GM12878 (cell line): Measurements from ENCODE around the gene LGMN. TPM values are rescaled to one million over a fixed set of nuclear protein-coding genes. Genes with fewer than 3 reads are reported as not detected.
A peak's percentile ranks its signal among the peaks of the same experiment; 100 is the strongest.

Experiments used
- ATAC-seq: fragments of 200-7000 bp; cut with Tn5 transposase; 3 replicates; pipeline ENCODE4 v1.9.1; 2020; ENCODE audit warnings: mild to moderate bottlenecking, moderate library complexity
- BruUV-seq: library from RNA; stranded (reverse); fragments of 400-500 nt; replicated peaks from 2 replicates; lab custom pipeline; 2021; lab: Mats Ljungman, UMichigan
- CTCF ChIA-PET: fragments of 300-600 bp; sonication (Branson Sonifier 250); formaldehyde crosslinking; extraction: SDS; loops from one replicate; lab custom pipeline; 2021; ENCODE audit warnings: inconsistent platforms; lab: Yijun Ruan, JAX
- POLR2A ChIA-PET: fragments of 350-600 bp; formaldehyde crosslinking; extraction: SDS; loops from one replicate; lab custom pipeline; 2021; ENCODE audit warnings: inconsistent platforms; lab: Charles Lee
- RAD21 ChIA-PET: fragments of 300-600 bp; sonication (Branson Sonifier 250); formaldehyde crosslinking; loops from one replicate; lab custom pipeline; 2023; ENCODE audit warnings: antibody characterized with exemption; ENCODE audit not compliant: unreplicated experiment; lab: Charles Lee
- SMC1A ChIA-PET: fragments of 300-600 bp; sonication (Branson Sonifier 250); formaldehyde crosslinking; loops from one replicate; lab custom pipeline; 2023; ENCODE audit not compliant: unreplicated experiment, uncharacterized antibody; lab: Charles Lee
- DNase-seq: peaks from one replicate; pipeline ENCODE4 v3.0.0-alpha.2; 2011; ENCODE audit warnings: low read depth, low spot score
- FAIRE-seq: peaks from 3 replicates; lab custom pipeline; 2011; peaks lifted over from hg19 to GRCh38; lab: Jason Lieb, UNC
- H2AFZ ChIP-seq: 2 replicates; pipeline ENCODE4 v1.6.0; 2011; ENCODE audit warnings: low read depth, low read length, control low read depth; ENCODE audit not compliant: control insufficient read depth
- H3K27ac ChIP-seq: 2 replicates; pipeline ENCODE4 v1.5.1; 2011; ENCODE audit warnings: control low read depth; ENCODE audit not compliant: control insufficient read depth, insufficient read depth
- H3K27me3 ChIP-seq, 2 experiments: replicated peaks in 1 of 2; 2 replicates each; pipeline versions ENCODE4 v1.6.0 to v1.6.1; 2011; ENCODE audit warnings: low read length in 1 of 2; ENCODE audit not compliant: control insufficient read depth in 2 of 2, insufficient read depth in 2 of 2
- H3K36me3 ChIP-seq, 2 experiments: 2 replicates each; pipeline ENCODE4 v1.5.1; 2011; ENCODE audit warnings: low read length in 1 of 2; ENCODE audit not compliant: control insufficient read depth in 2 of 2, insufficient read depth in 2 of 2
- H3K4me1 ChIP-seq: 2 replicates; pipeline ENCODE4 v1.6.1; 2011; ENCODE audit warnings: mild to moderate bottlenecking, low read length, moderate library complexity, mixed read lengths; ENCODE audit not compliant: control insufficient read depth, insufficient read depth
- H3K4me2 ChIP-seq: 2 replicates; pipeline ENCODE4 v1.6.0; 2011; ENCODE audit warnings: control low read depth; ENCODE audit not compliant: control insufficient read depth, insufficient read depth
- H3K4me3 ChIP-seq: fragments of 200-600 bp; sonication (generic); 2 replicates; pipeline ENCODE4 v1.5.1; 2016
- H3K79me2 ChIP-seq: 2 replicates; pipeline ENCODE4 v1.6.0; 2011; ENCODE audit warnings: low read length; ENCODE audit not compliant: control insufficient read depth, insufficient read depth
- H3K9ac ChIP-seq: 2 replicates; pipeline ENCODE4 v1.8.0; 2011; ENCODE audit warnings: low read length, control low read depth, mixed read lengths; ENCODE audit not compliant: control insufficient read depth, insufficient read depth
- H3K9me3 ChIP-seq: replicated peaks from 3 replicates; pipeline ENCODE4 v1.5.1; 2011; ENCODE audit warnings: mild to moderate bottlenecking, low read length; ENCODE audit not compliant: control insufficient read depth, insufficient read depth
- H4K20me1 ChIP-seq: 2 replicates; pipeline ENCODE4 v1.6.0; 2011; ENCODE audit not compliant: control insufficient read depth, insufficient read depth
- ASH2L ChIP-seq: fragments of 300-600, 200-600 bp; sonication (generic); IDR thresholded peaks from 2 replicates; pipeline ENCODE4 v1.6.1; 2017; ENCODE audit warnings: low read depth, mild to moderate bottlenecking, borderline replicate concordance
- CBX5 ChIP-seq: sonication (generic); IDR thresholded peaks from 2 replicates; pipeline ENCODE4 v1.6.1; 2016; ENCODE audit warnings: low read depth, moderate library complexity, mild to moderate bottlenecking, inconsistent platforms
- GABPA ChIP-seq: IDR thresholded peaks from 2 replicates; pipeline ENCODE4 v1.6.1; 2014; ENCODE audit warnings: antibody characterized with exemption, low read depth, mild to moderate bottlenecking, inconsistent platforms
- IKZF2 ChIP-seq, 2 experiments: fragments of 450-650 bp; IDR thresholded peaks; 2 replicates each; pipeline ENCODE4 v1.6.1; 2017; ENCODE audit warnings: mild to moderate bottlenecking in 2 of 2, moderate library complexity in 2 of 2
- MTA3 ChIP-seq: IDR thresholded peaks from 2 replicates; pipeline ENCODE4 v1.6.1; 2012; ENCODE audit warnings: low read length, inconsistent platforms, borderline replicate concordance
- NBN ChIP-seq: fragments of 450-650 bp; IDR thresholded peaks from 2 replicates; pipeline ENCODE4 v1.6.1; 2016
- NFYB ChIP-seq: IDR thresholded peaks from 2 replicates; pipeline ENCODE4 v1.6.1; 2011; ENCODE audit warnings: low read depth, mild to moderate bottlenecking, low read length, improper control_type of control experiment, moderate library complexity; ENCODE audit not compliant: insufficient read depth
- SMC3 ChIP-seq: IDR thresholded peaks from 2 replicates; pipeline ENCODE4 v1.6.1; 2011; ENCODE audit warnings: low read length, improper control_type of control experiment, borderline replicate concordance
- SPI1 ChIP-seq: IDR thresholded peaks from 2 replicates; pipeline ENCODE4 v1.6.1; 2011; ENCODE audit warnings: low read depth, mild to moderate bottlenecking, low read length, moderate library complexity, borderline replicate concordance; ENCODE audit not compliant: insufficient read depth
- ZNF207 ChIP-seq: fragments of 450-650 bp; IDR thresholded peaks from 2 replicates; pipeline ENCODE4 v1.6.1; 2014; ENCODE audit warnings: antibody characterized with exemption, mild to moderate bottlenecking, borderline replicate concordance
- ZSCAN29 ChIP-seq: fragments of 450-650 bp; IDR thresholded peaks from 2 replicates; pipeline ENCODE4 v1.6.1; 2017; ENCODE audit warnings: mild to moderate bottlenecking, moderate library complexity
- in situ Hi-C: fragments of 300-500 bp; cut with MboI; formaldehyde crosslinking; loops from 9 replicates; pipeline ENCODE4 v1.14.3; 2018; ENCODE audit warnings: mixed read lengths
- intact Hi-C: fragments of 100-400 bp; cut with micrococcal nuclease; formaldehyde crosslinking; loops from one replicate; pipeline ENCODE4 v1.14.2; 2022; ENCODE audit not compliant: unreplicated experiment
- polyA plus RNA-seq, 11 experiments: library from polyadenylated mRNA; depleted of rRNA in 4 of 11; unstranded in 6 of 11; stranded (reverse) in 5 of 11; fragments of >200 nt; fragmentation: Nextera tagmentation in 4 of 11; fragmentation: Illumina TruSeq in 1 of 11; extraction: Ambion mirVana in 4 of 11; extraction: Trizol in 1 of 11; gene quantifications; 1 replicate in 1 of 11; 2 replicates in 10 of 11; pipeline versions ENCODE4 v1.2.1 to v1.2.3, GENCODE V29; 2011 to 2016; ENCODE audit warnings: inconsistent platforms in 2 of 11, missing spikeins in 2 of 11, low read depth in 1 of 11
- total RNA-seq, 4 experiments: library from RNA; depleted of rRNA in 3 of 4; stranded (reverse); fragments of >200 nt in 3 of 4; fragmentation: Illumina TruSeq in 1 of 4; extraction: Trizol in 1 of 4; gene quantifications; 2 replicates each; pipeline versions ENCODE4 v1.2.1 to v1.2.3, GENCODE V29; 2013 to 2021
- TF ChIP-seq, protein P1 (sequence below): fragments of 450-650 bp; IDR thresholded peaks from 2 replicates; pipeline ENCODE4 v1.6.1; 2017; ENCODE audit warnings: low read depth, mild to moderate bottlenecking, moderate library complexity
- TF ChIP-seq, protein P2 (sequence below): fragments of 450-650 bp; formaldehyde crosslinking; IDR thresholded peaks from 2 replicates; pipeline ENCODE4 v1.4.0; 2020; ENCODE audit warnings: mild to moderate bottlenecking, moderate library complexity
- TF ChIP-seq, protein P3 (sequence below): IDR thresholded peaks from 2 replicates; pipeline ENCODE4 v1.6.1; 2011; ENCODE audit warnings: low read depth, low read length, improper control_type of control experiment, borderline replicate concordance
- TF ChIP-seq, protein P4 (sequence below): IDR thresholded peaks from 2 replicates; pipeline ENCODE4 v1.6.1; 2011; ENCODE audit warnings: low read depth, mild to moderate bottlenecking, low read length, moderate library complexity, borderline replicate concordance; ENCODE audit errors: extremely low read depth

The LGMN gene
- total and polyA plus RNA-seq, 10 of the 15 experiments (the other 5 are each of a cell fraction or from before 2014, with no cell fraction given): 0.71 to 192 (median 3.9) TPM

DNA sequence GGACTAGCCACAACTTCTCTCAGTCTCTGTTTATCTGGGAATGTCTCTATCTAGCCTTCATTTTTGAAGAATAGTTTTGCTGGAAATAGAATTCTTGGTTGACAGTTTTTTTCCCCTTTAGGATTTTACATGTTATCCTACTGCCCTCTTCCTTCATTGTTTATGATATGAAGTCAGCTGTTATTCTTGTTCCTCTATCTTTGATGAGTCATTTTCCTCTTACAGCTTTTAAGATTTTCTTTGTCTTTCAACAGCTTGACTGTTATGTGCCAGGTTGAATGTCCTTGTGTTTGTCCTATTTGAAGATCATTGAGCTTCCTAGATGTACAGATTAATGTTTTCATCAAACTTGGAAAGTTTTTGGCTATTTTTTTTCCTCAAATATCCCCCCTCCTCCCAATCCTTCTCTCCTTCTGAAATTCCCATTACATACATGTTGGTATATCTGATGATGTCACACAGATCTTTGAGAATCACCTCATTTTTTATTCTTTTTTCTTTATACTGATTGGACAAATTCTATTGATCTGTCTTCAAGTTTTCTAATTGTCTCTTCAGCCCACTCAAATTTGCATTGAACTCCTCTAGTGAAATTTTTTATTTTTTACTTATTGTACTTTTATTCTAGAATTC, 41.1 kb upstream of the LGMN start:
- ATAC-seq (no peak), FAIRE-seq (no peak), DNase-seq (no peak)
- Histone ChIP-seq H3K9ac (no peak overlapping the region), H3K4me2 (no peak overlapping the region), H3K4me1 (peaks cover 5% of the 10 kb centered on the region), H3K79me2 (peaks cover 4% of the 10 kb centered on the region), H2AFZ (no peak overlapping the region), H3K9me3 (peaks cover 5% of the 10 kb centered on the region), H3K27ac (no peak overlapping the region), H4K20me1 (no peaks in the 10 kb centered on the region), H3K4me3 (no peak overlapping the region), H3K36me3 (no peaks in the 10 kb centered on the region), H3K27me3 (no peaks in the 10 kb centered on the region)
- RAD21 ChIA-PET: no interaction called here
- in situ Hi-C loops (loop anchor here (10.0 kb wide), 1 partner anchor 665 kb away; the partner anchor contains the start of genes CPSF2 and NDUFB1), intact Hi-C loops (no loop called here)
- POLR2A ChIA-PET: no interaction called here
- SMC1A ChIA-PET: interaction anchor here (1.0 to 10.8 kb wide), 4 partner anchors 14 to 123 kb away, joined by 3 to 151 read pairs (median 3); no protein-coding TSS in a partner anchor
- CTCF ChIA-PET: interaction anchor here (0.9 to 8.6 kb wide), 2 partner anchors 24 to 77 kb away, joined by 3 to 122 read pairs; no protein-coding TSS in a partner anchor
- BruUV-seq: no TSS peak
- TF ChIP-seq GABPA: no peak
- no peak for TF ChIP-seq NFYB
- TF ChIP-seq NBN: no peak
- TF ChIP-seq ZNF207: no peak
- TF ChIP-seq, protein P1, sequence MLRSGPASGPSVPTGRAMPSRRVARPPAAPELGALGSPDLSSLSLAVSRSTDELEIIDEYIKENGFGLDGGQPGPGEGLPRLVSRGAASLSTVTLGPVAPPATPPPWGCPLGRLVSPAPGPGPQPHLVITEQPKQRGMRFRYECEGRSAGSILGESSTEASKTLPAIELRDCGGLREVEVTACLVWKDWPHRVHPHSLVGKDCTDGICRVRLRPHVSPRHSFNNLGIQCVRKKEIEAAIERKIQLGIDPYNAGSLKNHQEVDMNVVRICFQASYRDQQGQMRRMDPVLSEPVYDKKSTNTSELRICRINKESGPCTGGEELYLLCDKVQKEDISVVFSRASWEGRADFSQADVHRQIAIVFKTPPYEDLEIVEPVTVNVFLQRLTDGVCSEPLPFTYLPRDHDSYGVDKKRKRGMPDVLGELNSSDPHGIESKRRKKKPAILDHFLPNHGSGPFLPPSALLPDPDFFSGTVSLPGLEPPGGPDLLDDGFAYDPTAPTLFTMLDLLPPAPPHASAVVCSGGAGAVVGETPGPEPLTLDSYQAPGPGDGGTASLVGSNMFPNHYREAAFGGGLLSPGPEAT: peak; percentile 36; the same call in 1 of the 2 replicates
- TF ChIP-seq SPI1: no peak
- TF ChIP-seq MTA3: no peak
- no peak for TF ChIP-seq ZSCAN29
- no peak for TF ChIP-seq SMC3
- peak; percentile 85 for TF ChIP-seq CBX5
- TF ChIP-seq ASH2L: no peak
- peak; percentile 15 to 31; a peak in 1 of 4 replicates for TF ChIP-seq IKZF2 (IDR thresholded peaks at IDR 0.05)
- TF ChIP-seq, protein P2, sequence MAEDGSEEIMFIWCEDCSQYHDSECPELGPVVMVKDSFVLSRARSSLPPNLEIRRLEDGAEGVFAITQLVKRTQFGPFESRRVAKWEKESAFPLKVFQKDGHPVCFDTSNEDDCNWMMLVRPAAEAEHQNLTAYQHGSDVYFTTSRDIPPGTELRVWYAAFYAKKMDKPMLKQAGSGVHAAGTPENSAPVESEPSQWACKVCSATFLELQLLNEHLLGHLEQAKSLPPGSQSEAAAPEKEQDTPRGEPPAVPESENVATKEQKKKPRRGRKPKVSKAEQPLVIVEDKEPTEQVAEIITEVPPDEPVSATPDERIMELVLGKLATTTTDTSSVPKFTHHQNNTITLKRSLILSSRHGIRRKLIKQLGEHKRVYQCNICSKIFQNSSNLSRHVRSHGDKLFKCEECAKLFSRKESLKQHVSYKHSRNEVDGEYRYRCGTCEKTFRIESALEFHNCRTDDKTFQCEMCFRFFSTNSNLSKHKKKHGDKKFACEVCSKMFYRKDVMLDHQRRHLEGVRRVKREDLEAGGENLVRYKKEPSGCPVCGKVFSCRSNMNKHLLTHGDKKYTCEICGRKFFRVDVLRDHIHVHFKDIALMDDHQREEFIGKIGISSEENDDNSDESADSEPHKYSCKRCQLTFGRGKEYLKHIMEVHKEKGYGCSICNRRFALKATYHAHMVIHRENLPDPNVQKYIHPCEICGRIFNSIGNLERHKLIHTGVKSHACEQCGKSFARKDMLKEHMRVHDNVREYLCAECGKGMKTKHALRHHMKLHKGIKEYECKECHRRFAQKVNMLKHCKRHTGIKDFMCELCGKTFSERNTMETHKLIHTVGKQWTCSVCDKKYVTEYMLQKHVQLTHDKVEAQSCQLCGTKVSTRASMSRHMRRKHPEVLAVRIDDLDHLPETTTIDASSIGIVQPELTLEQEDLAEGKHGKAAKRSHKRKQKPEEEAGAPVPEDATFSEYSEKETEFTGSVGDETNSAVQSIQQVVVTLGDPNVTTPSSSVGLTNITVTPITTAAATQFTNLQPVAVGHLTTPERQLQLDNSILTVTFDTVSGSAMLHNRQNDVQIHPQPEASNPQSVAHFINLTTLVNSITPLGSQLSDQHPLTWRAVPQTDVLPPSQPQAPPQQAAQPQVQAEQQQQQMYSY (CRISPR knock-in tag): no peak
- TF ChIP-seq, protein P3, sequence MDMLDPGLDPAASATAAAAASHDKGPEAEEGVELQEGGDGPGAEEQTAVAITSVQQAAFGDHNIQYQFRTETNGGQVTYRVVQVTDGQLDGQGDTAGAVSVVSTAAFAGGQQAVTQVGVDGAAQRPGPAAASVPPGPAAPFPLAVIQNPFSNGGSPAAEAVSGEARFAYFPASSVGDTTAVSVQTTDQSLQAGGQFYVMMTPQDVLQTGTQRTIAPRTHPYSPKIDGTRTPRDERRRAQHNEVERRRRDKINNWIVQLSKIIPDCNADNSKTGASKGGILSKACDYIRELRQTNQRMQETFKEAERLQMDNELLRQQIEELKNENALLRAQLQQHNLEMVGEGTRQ: no peak
- TF ChIP-seq, protein P4, sequence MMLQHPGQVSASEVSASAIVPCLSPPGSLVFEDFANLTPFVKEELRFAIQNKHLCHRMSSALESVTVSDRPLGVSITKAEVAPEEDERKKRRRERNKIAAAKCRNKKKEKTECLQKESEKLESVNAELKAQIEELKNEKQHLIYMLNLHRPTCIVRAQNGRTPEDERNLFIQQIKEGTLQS: no peak
